Mucosa of descending colon (tissue), 3 donors: ENCODE results near the gene RAB13. TPM values are rescaled to one million over a fixed set of nuclear protein-coding genes. Genes with fewer than 3 reads are reported as not detected.

Source experiments
- ATAC-seq: fragments of 200-7000 bp; cut with Tn5 transposase; one replicate; pipeline ENCODE4 v1.9.1; 2020; ENCODE audit warnings: mild to moderate bottlenecking, moderate library complexity
- DNase-seq, 3 donors: peaks; one replicate each; pipeline ENCODE4 v3.0.0-alpha.2; 2020
- H3K36me3 ChIP-seq: fragments of 200-600 bp; one replicate; pipeline ENCODE4 v1.8.0; 2021; ENCODE audit warnings: low read depth, mild to moderate bottlenecking
- H3K4me1 ChIP-seq: fragments of 200-600 bp; one replicate; pipeline ENCODE4 v1.8.0; 2021; ENCODE audit warnings: low read depth, mild to moderate bottlenecking
- H3K4me3 ChIP-seq: fragments of 200-600 bp; one replicate; pipeline ENCODE4 v1.8.0; 2021; ENCODE audit warnings: mild to moderate bottlenecking
- H3K9me3 ChIP-seq: fragments of 200-600 bp; one replicate; pipeline ENCODE4 v1.8.0; 2021; ENCODE audit warnings: mild to moderate bottlenecking
- CTCF ChIP-seq: fragments of 200-600 bp; IDR thresholded peaks from one replicate; pipeline ENCODE4 v1.8.0; 2022; ENCODE audit warnings: antibody characterized with exemption, mild to moderate bottlenecking
- intact Hi-C, 2 donors: fragments of 100-400 bp; cut with DNase I in 1 of 2; cut with micrococcal nuclease in 1 of 2; formaldehyde crosslinking; loops; one replicate each; pipeline versions ENCODE4 v1.11.0 to v1.11.1; 2022; cut with DNase I, micrococcal nuclease
- total RNA-seq, 3 donors: library from RNA; stranded (reverse); fragmentation: NEBNext Ultra II Directional in 2 of 3; extraction: Animal tissue kit (Norgen Biotek cat#: 25700) in 2 of 3; gene quantifications; one replicate each; pipeline versions ENCODE4 v1.2.1 to v1.2.4, GENCODE V29; 2021 to 2023
- donor health status: DM: no; HTN: no; CAD: no; lungs with moderate emphysema.
- donor health status: DM: no; HTN: no; CAD: no.
- donor health status: DM: no; HTN: yes; CAD: no.

Gene RAB13
- total RNA-seq, 3 donors from 2014 or later, result 55.4 to 82.5 (median 77.5) TPM

DNA sequence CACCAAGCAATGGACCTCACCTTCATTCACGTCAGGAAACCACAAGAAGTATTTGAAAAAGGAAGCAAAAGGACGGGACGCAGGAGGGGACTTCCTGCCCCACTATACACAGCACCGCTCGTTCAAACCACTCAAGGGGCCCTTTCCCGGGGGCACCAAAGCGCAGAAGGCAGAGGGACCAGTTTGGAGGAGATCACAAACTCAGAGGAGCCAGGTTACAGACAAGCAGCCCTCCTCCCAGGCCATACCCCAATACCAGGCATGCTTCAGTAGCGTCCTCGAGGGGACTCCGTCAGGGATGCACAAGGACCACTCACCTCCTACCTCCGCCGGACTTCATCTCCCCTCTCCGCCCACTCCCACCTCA, 28.4 kb downstream of the RAB13 start:
- H3K4me1 ChIP-seq, result peaks cover 37% of the 10 kb centered on the region
- no peaks in the 10 kb centered on the region for H3K9me3 ChIP-seq
- ATAC-seq (peak; percentile 21), DNase-seq (peak in 1 of 3 donors; percentile 44)
- no peak for TF ChIP-seq CTCF
- no peaks in the 10 kb centered on the region for H3K36me3 ChIP-seq
- intact Hi-C loops, result no loop called here
- H3K4me3 ChIP-seq, result peak overlapping the region; percentile 82

GRCh38 chr1:153956997-153957715, 29.0 kb downstream of the RAB13 start:
- peaks cover 32% of the 10 kb centered on the region for H3K4me1 ChIP-seq
- peaks cover 6% of the 10 kb centered on the region for H3K36me3 ChIP-seq

GRCh38 chr1:153954826-153955225, 31.3 kb downstream of the RAB13 start:
- no peak for TF ChIP-seq CTCF
- Histone ChIP-seq H3K36me3 (peaks cover 9% of the 10 kb centered on the region), H3K4me3 (no peak overlapping the region), H3K4me1 (peaks cover 23% of the 10 kb centered on the region), H3K9me3 (no peaks in the 10 kb centered on the region)
- intact Hi-C loops, result no loop called here
- ATAC-seq (no peak), DNase-seq (no peak)

More at GRCh38 chr1:153956997-153957715, 29.0 kb downstream of the RAB13 start:
- TF ChIP-seq CTCF, result no peak
- no peak for ATAC-seq
- Histone ChIP-seq H3K9me3 (no peaks in the 10 kb centered on the region), H3K4me3 (peak overlapping the region; percentile 82)
- intact Hi-C loops, result no loop called here
- DNase-seq, result no peak

DNA sequence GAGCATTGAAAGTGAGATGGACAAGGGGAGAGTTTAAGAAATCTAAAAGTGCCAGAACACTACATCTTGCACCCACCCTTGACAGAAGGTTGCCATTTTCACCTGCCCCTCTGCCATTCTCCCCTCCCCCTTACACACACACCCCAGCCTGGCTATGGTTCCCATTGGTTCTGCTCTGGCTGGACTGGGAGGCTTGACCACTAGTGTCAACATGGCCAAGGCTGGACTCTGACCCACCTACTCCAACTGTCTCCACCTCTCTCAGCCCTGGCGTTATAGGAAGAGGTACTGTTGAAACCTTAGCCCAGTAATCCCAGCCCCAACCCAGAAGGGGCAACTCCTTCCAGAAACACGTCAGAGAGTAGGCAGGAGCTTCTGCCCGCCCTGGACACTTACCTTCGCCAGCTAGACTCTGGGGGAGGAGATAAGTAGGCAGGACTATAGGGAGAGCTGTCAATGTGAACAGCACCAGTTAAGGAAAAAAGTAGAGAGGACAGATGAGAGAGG, 32.2 kb downstream of the RAB13 start:
- no peak for TF ChIP-seq CTCF
- Histone ChIP-seq H3K4me3 (no peak overlapping the region), H3K9me3 (no peaks in the 10 kb centered on the region), H3K4me1 (peaks cover 18% of the 10 kb centered on the region), H3K36me3 (peaks cover 9% of the 10 kb centered on the region)
- DNase-seq, result no peak
- intact Hi-C loops, result no loop called here
- ATAC-seq, result no peak

- ATAC-seq (no peak), DNase-seq (no peak)
- peaks cover 9% of the 10 kb centered on the region for H3K36me3 ChIP-seq
- no peak for TF ChIP-seq CTCF
- intact Hi-C loops, result no loop called here
- no peak overlapping the region for H3K4me3 ChIP-seq
- H3K9me3 ChIP-seq, result no peaks in the 10 kb centered on the region
- peaks cover 10% of the 10 kb centered on the region for H3K4me1 ChIP-seq
Observed at GRCh38 chr1:153951801-153952200, 34.3 kb downstream of the RAB13 start.
